GM04503 (cell line): ENCODE results near the gene RCL1.

ENCODE experiments used
- DNase-seq: peaks from one replicate; pipeline ENCODE4 v3.0.0-alpha.2; 2012; ENCODE audit warnings: low read depth

Gene RCL1

DNA sequence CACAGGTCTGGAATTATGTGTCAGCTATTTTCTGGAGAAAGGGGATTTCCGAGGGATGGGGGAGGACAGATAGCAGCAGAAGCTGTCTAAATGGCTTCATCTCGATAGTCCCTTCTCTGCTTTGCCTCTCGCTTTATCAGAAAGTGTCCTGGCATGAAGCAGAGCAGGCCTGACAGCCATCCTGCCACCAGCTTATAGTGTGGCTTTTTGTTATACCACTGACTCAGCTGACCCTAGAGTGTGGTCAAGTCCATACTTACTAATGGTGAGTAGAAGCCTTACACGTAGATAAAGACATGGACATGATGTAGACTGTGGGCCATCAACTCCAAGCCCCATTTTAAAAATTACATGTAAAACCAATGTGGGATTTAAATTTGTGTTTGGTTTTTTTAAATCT, 50.0 kb downstream of the RCL1 start:
- no peak for DNase-seq

DNA sequence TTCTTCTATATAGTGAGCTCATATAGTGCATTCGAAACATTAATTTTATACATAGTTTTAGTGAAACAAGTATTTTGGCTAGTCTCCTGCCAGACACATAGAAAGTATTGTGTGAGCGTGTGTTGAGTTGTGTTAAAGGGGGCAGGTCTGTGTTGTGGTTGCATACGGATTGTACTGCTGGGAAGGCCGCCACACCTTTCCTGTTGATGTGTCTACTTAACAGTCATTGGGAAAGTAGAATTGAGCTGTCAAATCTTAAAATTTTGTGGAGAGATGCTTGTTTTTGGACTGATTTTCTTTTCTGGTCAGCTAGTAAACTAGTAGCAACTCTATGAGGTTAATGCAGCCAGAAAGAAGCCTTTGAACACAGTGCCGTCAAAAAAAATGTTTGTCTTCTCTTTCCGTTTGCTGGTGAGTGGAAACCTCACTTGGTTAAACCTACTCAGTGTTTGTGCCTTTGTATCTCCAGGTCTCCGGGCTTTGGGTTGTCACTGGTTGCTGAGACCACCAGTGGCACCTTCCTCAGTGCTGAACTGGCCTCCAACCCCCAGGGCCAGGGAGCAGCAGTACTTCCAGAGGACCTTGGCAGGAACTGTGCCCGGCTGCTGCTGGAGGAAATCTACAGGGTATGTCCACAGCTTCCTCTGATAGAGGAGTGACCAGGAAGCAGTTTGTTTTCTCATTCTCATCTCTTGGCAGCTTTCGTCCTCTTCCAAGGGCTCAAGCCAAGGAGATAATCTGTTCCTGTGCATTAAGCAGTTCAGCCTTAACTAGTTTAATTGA, 51.5 kb downstream of the RCL1 start:
- no peak for DNase-seq

- DNase-seq = no peak
These were observed 56.6 kb downstream of the RCL1 start for GRCh38 chr9:4849369-4849768.

DNA sequence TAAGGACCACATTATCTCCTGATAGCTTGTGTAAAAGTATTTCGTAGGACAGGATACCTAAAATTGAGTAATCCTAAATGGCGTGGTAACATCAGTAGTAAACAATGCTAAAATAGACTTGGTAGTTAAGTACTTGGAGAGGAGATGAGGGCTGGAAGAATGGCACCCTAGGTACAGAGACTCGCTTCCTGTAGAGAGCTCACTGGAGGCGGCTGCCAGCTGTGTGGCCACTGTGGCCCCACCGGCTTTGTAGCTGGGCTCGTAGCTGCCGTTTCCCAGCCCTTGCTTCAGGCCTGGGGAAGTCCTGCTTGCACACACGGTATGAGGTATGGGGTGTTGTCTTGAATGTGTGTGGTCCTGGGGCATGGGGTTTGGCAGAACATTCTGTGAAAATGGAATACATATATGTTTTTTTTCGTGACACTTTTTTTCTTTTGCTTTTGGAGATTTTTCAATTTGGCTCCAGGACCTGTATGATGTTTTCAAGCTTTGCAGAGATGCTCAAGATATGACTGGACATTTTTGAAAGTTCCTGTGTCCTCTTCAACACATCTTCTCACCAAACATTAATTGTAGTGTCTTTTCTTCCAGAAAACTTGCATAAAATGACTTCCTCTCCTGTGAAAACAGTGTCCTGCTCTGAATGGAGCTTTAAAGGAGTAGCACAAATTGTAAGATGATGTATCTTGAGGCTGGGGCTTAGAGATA, 58.0 kb downstream of the RCL1 start:
- DNase-seq = no peak

DNA sequence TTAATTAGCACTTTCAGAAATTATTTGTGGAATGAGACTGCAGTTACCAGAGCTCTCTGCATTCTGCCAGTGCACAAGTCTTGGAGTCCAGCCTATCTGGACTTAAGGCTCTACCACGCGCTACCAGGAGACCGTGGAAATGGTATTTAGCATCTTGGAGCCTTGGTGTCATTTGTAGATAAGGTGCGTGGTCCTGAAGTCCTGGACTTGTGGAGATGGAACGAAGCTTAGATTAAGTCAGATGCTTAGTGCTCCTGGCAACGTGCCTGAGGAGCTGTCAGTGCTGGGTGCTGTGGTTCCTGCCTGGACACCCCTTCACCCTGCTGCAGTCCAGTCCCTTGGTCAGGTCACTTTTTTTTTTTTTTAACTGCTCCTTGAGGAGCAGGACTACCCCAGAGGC, 59.7 kb downstream of the RCL1 start:
- DNase-seq = no peak

DNA sequence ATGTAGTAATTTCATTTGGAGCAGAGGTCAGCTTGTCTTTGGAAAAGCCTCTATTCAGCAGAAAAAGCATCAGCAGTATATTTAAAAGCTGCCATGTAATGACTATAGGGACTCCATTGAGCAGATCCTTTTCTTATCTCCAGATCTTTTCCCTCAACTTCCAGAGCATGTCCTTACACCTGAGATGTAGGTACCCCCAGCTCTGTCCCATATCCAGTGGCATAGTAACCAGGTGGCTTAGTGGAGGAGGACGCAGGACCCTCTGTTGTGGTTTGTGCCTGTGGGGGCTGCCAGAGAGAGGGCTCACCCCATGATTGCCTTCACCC, 61.5 kb downstream of the RCL1 start:
- DNase-seq = no peak

GRCh38 chr9:4855841-4856240, 63.1 kb downstream of the RCL1 start:
- DNase-seq = no peak

- DNase-seq = no peak
These were observed 64.5 kb downstream of the RCL1 start for GRCh38 chr9:4857163-4857810.

DNA sequence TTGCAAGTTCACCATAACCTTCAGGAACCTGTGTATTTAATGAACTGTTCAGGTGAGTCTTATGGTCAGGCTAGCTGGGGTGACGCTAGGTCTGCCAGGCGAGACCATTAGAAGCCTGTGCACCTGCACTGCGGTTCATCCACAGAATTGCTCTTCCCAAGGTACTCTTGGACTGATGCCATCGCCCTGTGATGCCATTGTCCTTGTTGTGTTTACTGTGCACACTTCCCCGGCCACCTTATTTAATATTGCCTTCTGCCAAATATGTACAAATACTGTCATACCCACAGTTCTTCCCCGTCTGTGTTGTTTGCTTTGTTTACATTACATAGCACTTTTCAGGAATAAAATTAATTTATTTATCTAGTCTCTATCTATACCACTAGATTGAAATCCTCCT, 66.3 kb downstream of the RCL1 start:
- no peak for DNase-seq

DNA sequence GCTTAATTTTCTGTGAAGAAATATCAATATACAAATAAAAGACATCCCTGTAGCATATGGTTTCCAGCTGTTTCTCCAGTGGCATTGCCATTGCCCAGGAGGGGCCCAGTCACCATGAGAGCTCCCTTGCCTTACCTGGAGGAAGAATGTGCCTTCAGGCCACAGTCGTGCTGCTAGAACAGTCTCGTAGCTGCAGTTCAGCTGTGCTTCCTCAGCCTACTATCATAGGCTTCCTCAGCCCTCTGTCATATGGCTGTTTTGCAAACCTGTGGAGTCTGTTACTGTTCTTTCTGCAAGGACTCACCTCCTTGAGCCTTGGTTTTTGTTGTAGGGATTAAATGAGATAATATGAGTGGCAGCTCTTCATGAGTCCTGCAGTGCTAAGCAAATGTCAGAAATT, 67.6 kb downstream of the RCL1 start:
- DNase-seq = no peak

DNA sequence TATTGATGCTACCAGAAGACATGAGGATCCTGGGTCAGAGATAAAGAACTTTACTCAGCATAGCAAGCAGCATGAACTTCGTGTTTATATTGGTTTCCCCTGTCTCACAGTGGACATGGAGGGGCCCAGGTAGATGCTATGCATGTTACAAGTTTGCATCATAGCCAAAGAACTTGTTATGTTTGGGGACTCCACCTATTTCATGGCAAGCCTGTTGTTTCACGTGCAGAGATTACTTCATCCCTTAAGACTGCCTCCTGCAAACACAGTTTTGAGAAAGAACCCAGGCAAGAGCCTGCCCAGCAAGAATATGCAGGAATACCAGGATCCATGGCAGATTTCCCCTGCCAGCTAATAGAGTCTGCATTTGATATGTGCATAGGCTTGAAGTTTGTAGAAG, 68.4 kb downstream of the RCL1 start:
- DNase-seq = no peak

DNA sequence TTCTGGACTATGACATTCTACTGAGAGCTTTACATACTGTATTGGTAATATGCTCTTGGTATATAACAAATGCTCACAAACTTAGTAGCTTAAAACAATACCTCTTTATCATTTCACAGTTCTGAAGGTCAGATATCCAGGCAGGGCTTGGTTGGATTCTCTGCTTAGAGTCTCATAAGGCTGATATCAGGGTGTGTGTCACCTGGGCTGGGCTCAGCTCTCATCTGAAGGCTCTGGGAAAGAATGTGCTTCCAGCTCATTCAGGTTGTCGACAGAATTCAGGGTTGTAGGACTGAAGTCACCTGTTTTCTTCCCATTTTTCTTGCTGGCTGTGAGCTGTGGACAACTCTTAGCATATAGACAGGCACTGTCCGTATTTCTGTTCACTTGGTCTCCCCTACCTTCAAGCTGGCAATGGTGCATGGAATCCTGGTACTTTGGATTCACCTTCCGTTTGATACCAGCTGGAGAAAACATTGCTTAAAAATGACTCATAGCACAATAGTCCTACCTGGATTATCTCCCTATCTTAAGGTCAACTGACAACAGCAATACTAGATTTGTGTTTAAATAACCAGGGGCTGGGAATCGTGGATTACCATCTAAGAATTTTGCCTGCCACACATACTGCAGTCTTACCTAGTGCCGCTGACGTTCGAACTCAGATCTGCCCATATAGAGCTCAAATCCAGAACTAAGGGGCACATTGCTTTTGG, 69.2 kb downstream of the RCL1 start:
- DNase-seq = no peak

DNA sequence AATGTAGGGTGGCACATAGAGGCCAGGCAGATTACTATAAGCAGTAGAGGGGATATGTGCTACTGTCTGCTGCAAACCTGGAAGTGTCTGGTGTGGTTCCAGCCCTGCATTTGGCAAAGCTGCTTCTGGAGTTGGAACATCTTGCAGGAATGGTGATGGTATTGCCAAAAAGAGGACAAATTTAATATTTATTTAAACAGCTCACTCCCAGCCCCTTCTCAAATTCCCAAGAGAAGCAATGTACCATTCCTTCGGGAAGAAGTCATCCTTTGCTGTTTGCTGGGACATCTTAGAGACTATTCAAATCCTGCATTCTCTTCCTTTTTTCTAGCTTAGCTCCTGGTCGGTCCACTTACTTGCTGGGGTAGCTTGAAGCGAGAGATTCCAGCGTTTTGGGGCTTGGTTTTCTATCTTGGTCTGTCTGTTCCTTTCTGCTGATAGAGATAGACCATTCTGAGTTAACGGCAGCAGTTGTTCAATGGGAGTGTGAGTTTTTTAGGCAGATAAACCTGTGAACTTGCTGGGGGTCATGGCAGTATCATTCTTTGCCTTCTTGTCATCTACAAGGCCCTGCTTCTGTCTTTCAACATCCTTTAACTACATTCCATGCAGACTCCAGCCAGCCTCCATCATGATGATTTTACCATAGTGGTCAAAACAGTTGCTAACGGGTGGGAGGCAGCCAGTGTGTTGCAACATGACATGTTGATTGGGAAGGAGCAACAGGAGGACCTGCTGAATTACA, 69.9 kb downstream of the RCL1 start:
- no peak for DNase-seq

- no peak for DNase-seq
These were observed 71.5 kb downstream of the RCL1 start for GRCh38 chr9:4864234-4864661.

DNA sequence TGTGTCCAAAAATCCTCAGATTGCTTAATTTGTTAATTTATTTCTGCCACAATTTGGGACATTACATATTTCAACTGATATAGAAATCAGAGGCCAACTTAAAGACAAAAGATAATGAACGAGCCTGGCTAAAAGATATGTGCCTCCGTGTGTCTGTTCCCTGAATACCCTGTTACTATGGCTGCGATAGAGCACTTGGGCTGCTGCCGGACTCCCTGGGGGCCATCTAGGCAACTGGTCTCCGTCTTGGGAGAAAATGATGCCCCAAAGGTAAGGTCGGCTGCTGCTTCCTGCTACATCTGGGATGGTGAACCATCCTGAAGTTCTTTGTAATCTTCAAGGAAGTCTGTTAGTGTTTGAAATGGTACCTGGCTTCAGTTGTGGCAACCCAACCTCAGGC, 72.0 kb downstream of the RCL1 start:
- DNase-seq = no peak

- DNase-seq = no peak
These were observed 72.9 kb downstream of the RCL1 start for GRCh38 chr9:4865681-4866080.

DNA sequence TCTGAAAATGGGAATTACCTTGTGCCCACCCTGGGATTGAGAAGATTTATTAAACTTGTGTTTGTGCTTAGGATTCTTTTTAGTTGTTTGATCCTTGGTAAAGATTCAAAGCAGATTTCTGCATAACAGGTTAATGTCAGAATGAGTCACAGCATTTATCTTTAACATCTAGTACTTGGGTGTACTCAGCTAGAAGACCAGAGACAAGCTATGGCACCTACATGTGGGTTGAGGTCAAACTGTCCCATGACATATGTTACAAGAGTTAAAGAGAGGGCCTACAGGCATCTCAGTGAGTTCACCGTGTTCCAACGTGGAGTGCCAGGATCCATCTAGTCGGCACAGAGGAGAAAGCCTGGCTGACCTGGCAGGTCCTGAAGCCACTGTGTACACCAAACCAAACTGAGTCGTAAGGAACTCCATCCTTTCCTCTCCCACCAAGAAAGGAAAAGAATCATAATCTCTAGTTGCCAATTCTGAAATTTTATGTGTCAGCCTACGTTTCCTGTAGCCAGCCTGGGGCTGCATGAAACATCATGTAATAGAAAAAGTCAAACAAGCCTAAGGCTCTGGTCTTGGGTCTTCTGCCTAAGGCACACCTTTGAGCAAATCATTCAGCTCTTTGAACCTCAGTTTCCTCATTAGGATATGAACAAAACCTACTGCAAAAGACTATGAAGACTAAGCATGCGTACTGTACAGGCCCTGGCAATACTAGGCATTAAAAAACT, 73.7 kb downstream of the RCL1 start:
- DNase-seq = no peak

GRCh38 chr9:4873066-4873465, 80.3 kb downstream of the RCL1 start:
- DNase-seq = no peak

- no peak for DNase-seq
These were observed 82.8 kb downstream of the RCL1 start for GRCh38 chr9:4875559-4875958.

DNA sequence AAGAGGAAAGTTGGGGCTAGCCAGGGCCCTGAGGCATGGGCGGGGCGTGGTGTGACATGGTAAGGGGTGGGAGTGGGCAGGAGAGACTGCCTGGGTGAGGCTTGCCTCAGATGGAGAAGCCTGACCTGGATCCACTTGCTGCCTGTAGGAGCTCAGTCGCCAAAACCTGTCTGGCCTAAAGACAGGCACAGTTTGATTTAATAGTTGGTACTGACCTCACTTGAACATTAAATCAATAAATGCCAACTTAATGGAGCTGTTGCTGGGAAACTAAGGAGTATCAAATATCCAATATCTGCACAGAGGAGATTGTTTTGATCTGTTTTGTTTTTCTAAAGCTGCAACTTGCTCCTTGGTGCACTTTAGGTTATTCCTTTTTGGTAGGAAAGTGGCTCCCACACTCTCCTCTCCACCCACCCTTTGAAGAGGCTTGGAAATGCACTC, 86.4 kb downstream of the RCL1 start:
- no peak for DNase-seq

DNA sequence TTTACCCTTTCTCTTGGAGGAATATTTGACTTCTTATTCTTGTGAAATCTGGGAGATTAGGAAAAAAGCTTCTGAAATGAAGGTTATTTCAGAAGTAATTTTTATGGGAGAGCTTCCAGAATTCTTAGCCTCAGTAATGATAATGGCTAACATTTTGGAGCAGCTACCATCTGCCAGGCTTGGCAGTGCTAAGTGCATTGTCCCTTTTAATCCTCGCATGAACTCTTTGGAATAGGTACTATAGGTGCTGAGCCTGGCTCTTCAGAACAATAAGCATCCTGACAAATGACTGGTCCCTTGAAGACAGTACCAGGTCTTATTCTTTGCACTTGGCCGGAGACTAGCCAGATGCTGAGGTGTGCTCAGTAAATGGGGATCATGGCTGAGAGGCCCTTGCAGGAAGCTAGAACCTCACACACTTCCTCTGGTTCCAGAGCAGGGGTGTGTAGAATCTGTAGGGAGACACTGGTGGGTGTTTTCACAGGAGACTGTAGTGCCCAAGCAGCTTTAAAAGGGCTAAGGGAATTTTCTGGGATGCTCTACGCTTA, 90.7 kb downstream of the RCL1 start:
- DNase-seq = no peak
